Left renal cortex interstitium (tissue), 4 donors: Measurements from ENCODE around the gene DNAJB12. TPM values are rescaled to one million over a fixed set of nuclear protein-coding genes. Genes with fewer than 3 reads are reported as not detected.
"Not testable (repeated sequence)": the region's sequence is repeated elsewhere in the genome, so short reads cannot be mapped to it uniquely, and the experiment has no call there.

ENCODE experiments used
- DNase-seq, 4 donors: peaks; one replicate each; pipeline ENCODE4 v3.0.0-alpha.2; 2013; ENCODE audit warnings: low read depth in 4 of 4, low spot score in 2 of 4, missing footprints in 1 of 4
- polyA plus RNA-seq, 4 donors: library from polyadenylated mRNA; unstranded; fragments of 120-200 nt; gene quantifications; one replicate each; pipeline ENCODE4 v1.2.1, GENCODE V29; 2013; ENCODE audit not compliant: insufficient read length in 4 of 4

DNAJB12 gene
- 10 to 100 TPM; 32.3 to 46.2 (median 33.7) TPM for polyA plus RNA-seq

DNA sequence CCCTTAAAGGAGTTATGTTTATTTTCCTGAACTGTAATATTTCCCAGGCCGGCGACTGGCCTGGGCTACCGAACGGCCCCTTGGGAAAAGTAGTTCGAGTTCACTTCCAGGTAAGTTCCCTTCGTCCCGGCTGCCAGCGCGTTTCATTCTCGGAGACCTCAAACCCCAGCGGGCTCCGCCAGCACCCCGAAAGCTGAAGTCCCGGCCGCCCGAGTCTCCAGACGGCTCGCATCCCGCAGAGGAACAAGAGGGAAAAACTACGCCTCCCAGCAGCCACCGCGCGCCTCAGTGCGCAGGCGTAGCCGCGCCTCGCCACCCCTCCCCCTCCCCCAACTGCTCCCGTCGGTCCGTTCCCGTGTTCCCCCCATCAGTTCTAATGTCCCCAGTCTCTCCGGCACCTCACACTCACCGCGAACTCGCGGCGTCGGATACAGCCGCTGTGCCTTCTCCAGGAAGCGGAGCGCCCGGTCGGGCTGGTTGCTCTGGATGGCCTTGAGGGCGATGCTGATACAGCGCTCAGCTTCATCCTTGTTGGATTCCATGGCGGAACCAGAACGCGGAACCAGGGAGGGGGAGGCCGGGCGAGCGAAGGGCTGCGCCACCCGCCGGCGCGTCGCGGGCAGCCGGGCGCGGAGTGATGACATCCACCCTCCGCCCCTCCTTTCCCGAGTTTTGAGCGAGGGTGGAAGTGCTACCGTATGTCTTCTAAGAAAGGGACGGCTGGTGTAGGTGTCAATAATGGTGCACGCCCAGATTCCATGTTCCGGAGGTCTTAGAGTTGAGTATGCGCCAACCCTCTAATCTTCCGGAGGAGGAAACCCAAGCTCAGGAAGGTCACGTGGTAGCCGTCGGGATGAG, at the start of gene DNAJB12:
DNAJB12 (minus strand) TSS at position 564 of the 858 bp plus-strand sequence; CDS start at position 542, 22 bp downstream.
- DNase-seq: peak; percentile 90 to 95 (median 92)

DNA sequence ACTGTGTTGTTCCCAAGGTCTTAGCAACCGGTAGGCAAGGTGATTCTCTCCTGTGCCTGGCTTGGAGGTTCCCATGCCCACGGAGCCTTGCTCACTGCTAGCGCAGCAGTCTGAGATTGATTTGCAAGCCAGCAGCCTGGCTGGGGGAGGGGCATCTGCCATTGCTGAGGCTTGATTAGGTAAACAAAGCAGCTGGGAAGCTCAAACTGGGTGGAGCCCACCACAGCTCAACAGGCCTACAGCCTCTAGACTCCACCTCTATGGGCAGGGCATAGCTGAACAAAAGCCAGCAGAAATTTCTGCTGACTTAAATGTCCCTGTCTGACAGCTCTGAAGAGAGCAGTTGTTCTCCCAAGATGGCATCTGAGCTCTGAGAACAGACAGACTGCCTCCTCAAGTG, 40.9 kb upstream of the DNAJB12 start:
- DNase-seq: not testable (repeated sequence)

DNA sequence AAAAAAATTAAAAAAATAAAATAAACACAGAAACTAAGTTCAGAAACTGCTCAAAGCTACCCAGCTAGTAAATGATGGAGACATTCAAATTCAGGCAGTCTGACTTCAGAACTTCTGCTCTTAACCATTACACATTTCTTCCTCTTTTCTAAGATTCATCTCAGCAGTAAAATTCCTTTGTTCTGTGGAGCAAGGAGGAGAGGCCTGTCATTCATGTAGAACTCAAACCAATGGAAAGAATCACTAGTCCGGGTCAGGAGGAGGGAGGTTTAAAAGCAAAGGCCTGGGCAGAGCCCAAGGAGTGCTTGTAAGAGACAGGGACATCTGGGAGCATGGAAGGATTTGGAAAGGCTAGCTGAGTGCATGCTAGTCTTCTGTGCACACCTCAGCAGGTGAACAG, 37.9 kb upstream of the DNAJB12 start:
- DNase-seq: no peak

DNA sequence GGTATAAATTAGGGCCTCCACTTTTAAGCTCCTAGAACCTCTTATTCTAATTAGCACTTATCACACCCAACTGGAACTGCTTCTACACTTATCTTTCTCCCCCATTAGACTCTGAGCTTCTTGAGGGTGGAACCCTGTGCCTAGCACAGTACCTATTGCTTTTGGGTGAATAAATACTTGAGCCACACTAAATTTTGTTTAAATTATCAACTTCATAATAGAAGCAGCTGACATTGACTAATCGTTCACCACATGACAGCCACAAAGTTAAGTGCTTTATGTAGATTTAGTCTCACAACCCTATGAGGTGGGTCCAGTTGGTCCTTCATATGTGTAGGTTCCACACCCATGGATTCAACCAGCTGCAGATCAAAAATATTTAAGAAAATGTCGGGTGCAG, 36.0 kb upstream of the DNAJB12 start:
- no peak for DNase-seq

DNA sequence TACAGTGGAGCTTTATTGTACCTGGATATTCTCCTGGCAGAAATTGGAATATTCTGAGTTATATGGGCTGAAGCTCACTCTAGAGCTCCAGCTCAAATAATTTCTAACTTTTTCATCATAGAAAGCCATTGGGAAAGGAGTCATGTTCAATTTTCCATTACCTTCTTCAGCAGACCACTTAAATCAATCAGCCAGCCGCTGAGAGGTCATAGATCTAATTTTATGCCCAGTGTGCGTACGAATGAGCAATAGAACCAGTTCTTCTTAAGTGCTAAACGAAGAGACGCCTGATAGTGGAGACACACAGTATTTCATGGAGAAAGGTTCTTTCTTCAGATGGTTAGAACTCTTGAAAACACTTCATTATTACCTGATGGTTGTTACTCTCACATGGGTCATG, 35.0 kb upstream of the DNAJB12 start:
- DNase-seq: no peak

DNA sequence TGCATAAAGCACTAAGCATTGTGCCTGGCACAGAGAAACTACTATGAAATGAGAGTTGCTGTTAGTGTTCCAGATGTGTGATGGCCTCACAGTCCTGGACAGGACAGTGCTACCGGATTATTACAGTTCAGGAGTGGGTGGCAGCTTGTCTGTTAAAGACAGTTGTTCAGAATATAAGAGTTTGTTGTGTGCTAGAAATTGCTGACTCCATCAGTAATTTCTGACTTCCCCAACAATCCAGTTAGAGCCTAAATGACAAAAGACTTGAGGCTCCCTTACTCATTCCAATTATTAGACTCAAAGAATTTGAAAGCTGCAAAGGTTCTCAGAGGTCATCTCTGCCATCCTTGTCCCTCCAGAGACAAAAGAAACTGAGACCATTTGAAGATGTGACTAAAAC, 34.3 kb upstream of the DNAJB12 start:
- DNase-seq: no peak

DNA sequence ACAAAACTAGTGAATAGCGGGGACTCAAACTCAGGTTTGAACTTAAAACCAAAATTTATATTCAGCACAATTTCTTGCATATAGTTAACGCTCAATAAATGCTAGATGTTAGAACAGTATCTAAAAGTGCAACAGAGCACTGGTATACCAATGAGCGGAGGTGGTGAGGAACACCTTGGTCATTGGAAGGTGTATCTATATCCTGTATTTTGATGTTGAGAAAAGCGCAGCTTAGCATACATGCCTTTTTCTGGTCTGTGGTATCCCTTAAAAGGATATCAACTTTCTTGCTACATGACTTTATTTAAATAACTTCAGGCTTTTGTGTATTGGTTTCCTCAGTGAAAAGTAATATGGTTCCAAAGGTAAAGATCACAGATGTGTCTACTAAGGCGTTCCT, 33.3 kb upstream of the DNAJB12 start:
- no peak for DNase-seq

DNA sequence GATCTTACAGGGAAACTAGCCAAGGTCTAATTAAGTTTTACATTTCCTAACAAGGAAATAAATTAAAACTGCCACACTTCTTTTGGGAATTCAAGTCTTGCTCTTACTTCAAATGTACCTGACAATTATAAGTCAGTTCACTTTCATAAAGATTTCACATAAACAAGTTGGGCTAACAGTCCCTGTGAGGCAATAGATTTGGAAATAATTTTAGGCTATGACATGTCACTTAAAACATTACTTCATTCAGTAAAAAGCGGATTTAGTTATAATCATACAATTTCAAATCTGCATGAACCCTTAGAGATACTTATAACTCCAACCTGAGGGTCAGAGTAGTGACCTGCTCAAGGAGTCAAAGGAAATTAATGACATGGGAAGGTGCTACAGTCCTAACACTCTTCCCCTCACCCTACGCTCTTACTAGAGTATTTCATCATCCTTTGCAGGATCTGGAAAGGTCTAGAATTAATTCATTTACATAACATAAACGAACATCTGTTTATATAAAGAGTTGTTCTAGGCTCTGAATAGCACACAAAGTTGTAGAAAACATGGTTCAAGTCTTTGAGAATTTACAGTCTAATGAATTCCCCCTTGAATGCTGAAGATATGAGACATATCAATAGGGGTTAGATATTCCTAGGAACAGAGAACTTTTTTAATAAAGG, 32.3 kb upstream of the DNAJB12 start:
- DNase-seq: no peak

DNA sequence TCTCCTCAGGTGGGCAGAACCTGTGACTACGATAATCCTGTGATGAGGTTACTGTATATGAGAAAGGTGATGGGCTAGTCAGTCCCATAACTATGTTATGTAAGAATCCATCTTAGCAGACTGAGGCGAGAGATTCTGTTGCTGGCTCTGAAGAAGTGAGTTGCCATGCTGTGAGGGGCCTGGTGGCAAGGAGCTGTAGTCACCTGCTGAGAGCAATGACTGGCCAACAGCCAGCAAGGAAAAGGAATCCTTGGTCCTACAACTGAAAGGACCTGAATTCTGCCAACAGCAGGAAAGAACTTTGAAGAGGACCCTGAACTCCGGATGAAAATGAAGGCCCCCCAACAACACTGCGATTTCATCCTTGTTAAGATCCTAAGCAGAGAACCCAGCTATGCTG, 31.0 kb upstream of the DNAJB12 start:
- no peak for DNase-seq

DNA sequence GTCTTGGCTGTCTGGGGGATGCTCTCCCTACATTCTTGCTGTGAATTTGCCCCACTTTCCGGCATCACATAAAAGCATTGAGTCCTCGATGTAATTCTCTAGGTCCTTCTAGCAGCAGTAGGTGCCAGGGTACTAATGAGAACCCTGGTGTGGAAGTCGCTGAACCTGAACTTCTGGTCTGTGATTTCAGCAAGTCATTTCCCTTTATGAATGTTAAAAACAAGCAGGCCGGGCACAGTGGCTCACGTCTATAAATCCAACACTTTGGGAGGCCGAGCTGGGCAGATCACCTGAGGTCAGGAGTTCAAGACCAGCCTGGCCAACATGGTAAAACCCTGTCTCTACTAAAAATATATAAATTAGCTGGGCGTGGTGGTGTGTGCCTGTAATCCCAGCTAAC, 30.3 kb upstream of the DNAJB12 start:
- DNase-seq: not testable (repeated sequence)

DNA sequence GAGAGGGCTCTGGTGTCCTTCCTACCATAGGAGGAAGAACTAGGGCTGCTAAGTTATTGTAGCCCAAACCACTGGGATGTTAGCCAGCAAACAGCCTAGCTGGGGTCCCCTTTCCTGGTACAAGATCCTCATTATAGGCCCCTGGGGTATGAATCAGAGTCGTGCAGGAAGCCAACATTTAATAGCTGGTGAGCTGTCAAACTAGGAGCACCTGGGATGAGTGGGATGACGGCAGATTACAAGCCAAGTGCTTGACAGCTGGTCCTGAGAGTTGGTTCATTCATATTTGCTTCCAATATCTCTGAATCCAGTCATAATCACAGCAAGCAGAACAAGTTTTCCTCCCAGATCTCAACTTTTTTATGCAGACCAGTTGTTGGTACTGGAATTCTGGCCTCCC, 25.1 kb upstream of the DNAJB12 start:
- no peak for DNase-seq

DNA sequence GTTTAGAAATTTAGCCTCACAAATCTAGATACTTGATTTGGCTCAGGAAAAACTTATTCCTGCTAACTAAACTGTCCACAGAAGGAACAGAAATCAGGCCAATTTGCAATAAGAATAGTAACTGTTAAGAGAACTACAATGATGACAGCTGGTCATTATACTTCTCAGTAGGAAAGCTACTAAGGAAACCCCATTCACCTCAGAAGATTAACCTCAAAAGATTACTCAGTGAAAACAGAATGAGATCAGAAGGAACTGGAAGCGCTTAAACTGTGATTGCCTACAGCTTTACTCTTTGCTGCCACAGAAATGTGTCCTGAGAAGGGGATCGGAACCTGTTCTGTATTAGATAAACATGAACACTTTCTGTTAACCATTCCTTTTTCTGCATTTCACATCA, 24.3 kb upstream of the DNAJB12 start:
- no peak for DNase-seq

DNA sequence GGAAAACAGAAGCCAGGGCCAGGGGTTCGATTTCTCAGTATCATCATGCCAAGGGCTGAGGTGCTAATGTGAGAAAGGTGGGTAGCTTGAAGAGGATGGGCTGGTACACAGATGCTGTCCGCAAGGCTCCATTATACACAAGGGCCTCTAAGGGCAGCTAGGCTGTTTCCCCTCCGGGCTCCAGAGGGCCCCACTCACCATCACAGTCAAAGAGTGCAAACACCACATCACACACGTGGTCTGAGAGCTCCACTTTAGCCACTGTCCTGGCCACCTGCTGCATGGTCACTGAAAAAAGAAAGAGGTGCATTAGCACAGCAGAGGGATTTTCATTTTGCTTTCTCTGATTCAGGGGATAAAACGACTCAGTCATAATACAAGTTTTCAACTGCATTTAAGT, 20.9 kb upstream of the DNAJB12 start:
- DNase-seq: no peak

DNA sequence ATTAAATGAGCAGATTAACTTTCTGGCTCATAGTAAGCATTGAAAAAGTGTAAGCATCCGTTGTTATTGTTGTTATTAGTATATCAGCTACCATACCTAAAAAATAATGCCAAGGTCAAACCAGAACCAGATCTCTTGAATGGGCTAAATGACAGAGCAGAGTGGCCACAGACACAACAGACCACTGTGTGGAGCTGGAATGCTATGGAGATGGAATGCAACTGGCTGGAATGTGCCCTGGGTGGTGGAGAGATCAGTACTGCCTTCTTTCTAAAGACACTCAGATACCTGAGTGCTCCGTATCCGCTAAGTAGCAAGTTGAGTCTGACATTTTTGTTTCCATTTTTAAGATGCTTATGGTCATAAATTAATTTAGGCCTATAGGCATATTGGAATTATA, 20.5 kb upstream of the DNAJB12 start:
- DNase-seq: no peak

DNA sequence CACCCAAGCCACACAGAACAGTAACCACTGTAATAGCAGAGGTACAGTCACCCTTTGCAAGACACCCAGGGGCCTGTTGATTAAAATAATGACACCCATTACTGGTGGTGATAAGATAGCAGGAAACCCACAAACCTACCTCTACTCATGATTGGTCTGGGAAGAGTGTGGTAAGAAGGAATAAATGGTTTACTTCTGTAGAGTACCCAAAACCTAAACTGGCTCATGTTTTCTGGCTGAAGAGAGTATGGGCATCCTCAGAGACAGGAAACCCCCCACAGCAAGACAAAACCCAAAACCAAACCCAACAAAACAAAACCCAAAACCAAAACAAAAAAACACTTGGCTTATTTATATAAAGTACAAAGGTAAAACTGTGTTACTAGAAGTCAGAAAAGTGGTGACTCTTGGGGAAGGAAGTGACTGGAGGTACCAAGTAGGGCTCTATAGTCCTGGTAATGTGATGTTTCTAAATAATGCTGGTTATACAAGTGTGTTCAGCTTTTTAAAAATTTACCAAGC, 15.5 kb upstream of the DNAJB12 start:
- DNase-seq: no peak

DNA sequence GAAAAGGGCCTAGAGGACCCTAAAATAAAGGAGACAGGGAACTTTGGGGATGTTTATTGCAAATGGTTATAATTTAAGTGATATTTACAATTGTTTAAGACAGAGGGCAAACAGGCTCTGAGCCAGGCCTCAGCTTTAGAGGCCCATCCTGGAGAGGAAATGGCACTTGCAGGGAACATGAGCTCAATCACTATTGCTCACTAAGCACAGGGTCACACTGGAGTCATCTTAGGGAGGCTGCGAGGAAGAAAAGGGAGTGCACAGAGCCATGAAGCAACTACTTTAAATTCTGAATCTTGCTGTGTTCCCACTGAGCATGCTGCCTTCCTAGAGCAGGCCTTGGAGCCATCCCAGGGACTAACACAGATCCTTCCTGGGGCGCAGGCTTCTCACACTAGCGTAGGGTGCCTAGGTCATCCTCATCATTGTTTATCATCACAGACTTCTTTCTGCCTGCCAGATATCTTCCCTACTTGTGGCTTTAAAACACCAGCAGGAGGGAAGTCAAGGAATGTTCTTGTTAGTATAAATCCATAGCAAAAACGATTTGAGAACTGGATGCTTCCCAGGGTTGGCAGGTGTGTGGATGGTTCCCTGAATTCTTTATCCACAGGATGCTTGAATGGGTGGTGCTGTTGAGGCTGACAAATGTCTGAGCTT, 12.7 kb upstream of the DNAJB12 start:
- no peak for DNase-seq

DNA sequence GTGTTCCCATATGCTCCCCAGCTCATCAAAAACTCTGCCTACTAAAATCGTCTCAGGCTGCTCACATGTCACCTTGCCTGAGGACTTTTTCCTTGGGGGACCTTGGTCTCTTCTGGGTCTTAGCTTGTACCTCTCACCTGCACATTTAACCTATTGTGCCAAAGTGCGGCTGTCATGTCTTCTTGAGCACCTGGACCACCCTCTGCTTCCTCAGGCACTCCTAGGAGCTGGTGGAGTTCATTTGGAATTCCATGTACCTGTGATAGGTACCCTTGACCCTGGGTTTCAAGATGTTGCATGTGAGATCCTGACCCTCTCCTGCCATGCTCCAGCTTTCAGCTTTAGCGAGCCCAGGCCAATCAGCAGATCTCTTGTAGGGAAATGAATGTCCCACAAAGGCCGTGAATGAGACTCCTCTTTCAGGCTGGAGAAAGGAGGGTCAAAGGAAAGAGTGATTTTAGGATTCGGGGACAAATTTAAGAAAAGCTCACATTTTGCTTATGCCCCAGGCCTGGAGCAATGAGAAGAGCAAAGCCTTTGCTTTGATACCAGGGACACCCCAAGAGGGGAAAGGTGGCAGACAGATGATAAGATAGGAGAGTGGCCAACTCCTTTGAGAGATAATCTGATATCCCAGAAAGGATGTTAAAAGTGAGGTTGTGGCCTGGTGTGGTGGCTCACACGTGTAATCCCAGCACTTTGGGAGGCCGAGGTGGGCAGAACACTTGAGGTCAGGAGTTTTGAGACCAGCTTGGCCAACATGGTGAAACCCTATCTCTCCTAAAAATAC, 10.6 kb upstream of the DNAJB12 start:
- DNase-seq: no peak

DNA sequence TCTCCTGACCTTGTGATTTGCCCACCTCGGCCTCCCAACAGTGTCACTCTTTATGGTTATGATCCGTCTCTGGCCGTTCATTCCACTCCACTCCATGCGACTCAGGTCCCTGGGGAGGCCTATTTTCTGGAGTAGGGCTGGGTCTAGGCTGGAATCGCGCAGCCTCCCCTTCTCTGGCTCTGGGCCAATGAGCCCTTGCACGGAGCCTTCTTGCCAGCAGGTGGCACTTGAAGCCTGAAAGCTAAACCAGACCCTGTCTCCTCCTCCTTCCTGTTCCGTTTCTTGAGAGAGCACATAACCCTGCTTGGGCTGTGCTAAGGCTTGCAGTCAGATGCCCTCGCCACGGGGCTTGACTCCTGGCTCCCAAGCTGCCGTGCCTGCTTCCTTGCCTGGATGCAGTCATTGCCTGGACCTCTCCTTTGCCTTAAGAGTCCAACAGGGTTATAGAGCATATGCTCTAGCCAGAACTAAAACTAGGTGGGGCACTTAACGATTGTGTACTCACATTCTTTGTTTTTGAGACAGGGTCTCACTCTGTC, 9.6 kb upstream of the DNAJB12 start:
- peak; percentile 73 to 89 (median 74) for DNase-seq

DNA sequence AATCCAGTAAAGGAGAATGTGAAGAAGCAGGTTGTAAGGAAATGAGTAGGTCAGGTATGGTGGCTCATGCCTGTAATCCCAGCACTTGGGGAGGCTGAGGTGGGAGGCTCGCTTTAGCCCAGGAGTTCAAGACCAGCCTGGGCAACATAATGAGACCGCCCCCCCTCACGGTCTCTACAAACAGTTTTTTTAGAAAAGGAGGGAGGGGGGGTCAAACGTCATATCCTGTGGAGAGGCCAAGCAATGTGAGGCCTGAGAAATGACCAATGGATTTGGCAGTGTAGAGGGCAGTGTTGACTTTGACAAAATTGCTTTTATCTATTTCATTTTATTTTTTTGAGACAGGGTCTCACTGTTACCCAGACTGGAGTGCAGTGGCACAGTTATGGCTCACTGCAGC, 2.3 kb upstream of the DNAJB12 start:
- no peak for DNase-seq

DNA sequence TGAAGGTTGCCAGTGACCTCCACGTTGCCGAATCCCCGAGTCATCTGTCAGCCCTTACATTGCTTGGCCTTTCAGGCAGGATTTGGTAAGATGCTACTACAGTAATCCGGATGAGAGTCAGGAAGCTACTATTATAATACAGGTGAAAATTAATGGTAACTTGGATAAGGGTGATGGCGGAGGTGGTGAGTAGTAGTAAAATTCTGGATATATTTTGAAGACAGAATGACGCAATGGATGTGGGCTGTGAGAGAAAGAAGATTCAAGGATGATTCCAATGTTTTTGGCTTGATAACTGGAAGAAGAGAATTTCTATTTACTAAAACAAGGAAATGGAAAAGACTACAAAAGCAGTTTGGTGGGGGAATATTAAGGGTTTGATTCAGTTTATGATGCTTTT, 1.4 kb upstream of the DNAJB12 start:
- DNase-seq: no peak
